Fibroblast of pulmonary artery (primary cell): ENCODE measurements around the gene MCM9.
A peak's percentile ranks its signal among the peaks of the same experiment; 100 is the strongest.

Experiments used
- DNase-seq: peaks from one replicate; pipeline ENCODE4 v3.0.0-alpha.2; 2010; ENCODE audit warnings: low read depth
- H3K4me3 ChIP-seq: replicated peaks from 2 replicates; pipeline ENCODE4 v1.5.1; 2011; ENCODE audit warnings: low read depth, mild to moderate bottlenecking, control low read depth, low read length, moderate library complexity
- CTCF ChIP-seq: IDR thresholded peaks from 2 replicates; pipeline ENCODE4 v1.5.1; 2011; ENCODE audit warnings: mild to moderate bottlenecking, control low read depth, low read length, inconsistent platforms; ENCODE audit errors: missing control alignments

MCM9 gene

GRCh38 chr6:118776607-118777549, 158.1 kb downstream of the MCM9 start:
- peak; percentile 81 for TF ChIP-seq CTCF
- DNase-seq, result peak; percentile 84

GRCh38 chr6:118775381-118775780, 159.6 kb downstream of the MCM9 start:
- H3K4me3 ChIP-seq, result no peak overlapping the region
- DNase-seq, result no peak
- no peak for TF ChIP-seq CTCF

More at GRCh38 chr6:118776607-118777549, 158.1 kb downstream of the MCM9 start:
- no peak overlapping the region for H3K4me3 ChIP-seq

GRCh38 chr6:118774581-118774980, 160.4 kb downstream of the MCM9 start:
- TF ChIP-seq CTCF, result no peak
- no peak for DNase-seq
- no peak overlapping the region for H3K4me3 ChIP-seq

GRCh38 chr6:118772886-118773285, 162.1 kb downstream of the MCM9 start:
- TF ChIP-seq CTCF, result no peak
- no peak for DNase-seq
- H3K4me3 ChIP-seq, result no peak overlapping the region

GRCh38 chr6:118771253-118771652, 163.7 kb downstream of the MCM9 start:
- no peak overlapping the region for H3K4me3 ChIP-seq
- TF ChIP-seq CTCF, result no peak
- no peak for DNase-seq

GRCh38 chr6:118770835-118771234, 164.1 kb downstream of the MCM9 start:
- DNase-seq, result no peak
- no peak overlapping the region for H3K4me3 ChIP-seq
- TF ChIP-seq CTCF, result no peak
